NCI-H146 treated with DMSO at 0.1 percent for 48 hours (cell line): Measurements from ENCODE around the gene VTI1A.
A peak's percentile ranks its signal among the peaks of the same experiment; 100 is the strongest.

Source experiments
- DNase-seq: peaks from one replicate; lab custom pipeline; 2025; ENCODE audit not compliant: unreplicated experiment; lab: John Stamatoyannopoulos, UW

Gene VTI1A

DNA sequence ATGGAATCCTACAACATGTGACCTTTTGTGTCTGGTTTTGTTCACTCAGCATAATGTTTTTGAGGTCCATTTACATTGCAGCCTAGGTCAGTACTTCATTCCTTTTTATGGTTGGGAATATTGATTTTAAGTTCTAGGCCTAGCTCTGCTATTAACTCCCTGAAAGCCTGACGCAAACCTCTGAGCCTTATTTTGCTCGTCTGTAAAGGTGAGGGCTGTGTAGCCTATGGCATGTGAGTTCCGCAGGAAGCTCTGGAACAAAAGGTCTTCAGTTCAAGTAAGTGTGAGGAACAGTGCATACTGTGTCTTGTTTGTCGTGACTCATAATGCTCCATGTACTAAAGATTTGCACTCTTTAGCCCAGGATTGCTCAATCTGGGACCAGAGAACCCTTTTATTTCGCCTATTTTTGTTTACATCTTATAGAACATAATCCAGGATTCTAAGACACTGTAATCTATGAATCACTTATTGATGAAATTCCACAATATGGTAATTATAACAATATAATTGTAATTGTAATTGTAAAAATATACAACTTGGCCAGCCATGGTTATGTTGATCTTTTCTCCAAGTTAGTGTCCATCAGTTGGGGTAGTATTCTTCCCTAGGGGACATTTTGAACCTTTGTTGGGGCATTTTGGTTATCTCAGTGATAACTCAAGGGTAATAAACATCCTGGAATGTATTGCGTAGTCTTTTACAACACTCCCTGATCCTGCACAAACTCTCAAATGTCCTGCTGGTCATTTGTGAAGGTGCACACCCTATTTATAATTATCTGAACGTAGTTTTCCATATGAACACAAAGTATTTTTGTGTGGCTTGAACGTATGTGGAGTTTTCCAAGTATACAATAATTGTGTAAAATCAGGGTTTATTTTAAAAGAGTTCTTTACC lies 184.7 kb downstream of the VTI1A start:
- DNase-seq: no peak

DNA sequence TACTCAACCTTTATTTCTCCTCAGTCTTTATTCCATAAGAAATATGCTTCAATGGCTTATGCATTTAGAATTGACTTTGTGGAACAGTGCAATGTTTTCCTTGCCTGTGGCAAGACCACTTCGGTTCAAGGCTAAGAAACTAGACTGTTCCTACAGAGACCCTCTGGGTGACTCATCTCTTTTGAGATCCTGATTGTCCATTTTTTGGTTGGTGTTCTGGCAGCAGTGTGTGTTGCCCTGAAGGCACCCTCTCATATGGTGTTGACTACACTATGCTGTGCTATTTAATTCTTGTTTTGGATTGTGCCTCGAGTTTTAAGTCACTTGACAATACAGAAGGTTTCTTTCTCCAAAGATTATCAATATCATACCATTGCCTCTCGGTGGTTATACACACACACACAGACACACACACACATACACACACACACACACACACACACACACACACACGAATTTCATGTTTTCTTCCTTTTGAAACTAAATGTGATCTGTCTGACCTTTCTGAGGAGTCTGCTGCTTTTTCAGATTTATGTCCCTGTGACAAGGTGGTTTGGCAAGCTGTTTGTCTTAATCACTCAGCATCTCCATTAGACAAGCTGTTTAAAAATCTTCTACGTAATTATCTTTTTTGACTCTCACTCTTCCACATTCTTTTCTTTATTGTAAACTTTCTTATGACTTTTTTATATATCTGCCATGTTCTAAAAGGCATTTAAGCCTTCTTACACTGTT lies 187.2 kb downstream of the VTI1A start:
- no peak for DNase-seq

DNA sequence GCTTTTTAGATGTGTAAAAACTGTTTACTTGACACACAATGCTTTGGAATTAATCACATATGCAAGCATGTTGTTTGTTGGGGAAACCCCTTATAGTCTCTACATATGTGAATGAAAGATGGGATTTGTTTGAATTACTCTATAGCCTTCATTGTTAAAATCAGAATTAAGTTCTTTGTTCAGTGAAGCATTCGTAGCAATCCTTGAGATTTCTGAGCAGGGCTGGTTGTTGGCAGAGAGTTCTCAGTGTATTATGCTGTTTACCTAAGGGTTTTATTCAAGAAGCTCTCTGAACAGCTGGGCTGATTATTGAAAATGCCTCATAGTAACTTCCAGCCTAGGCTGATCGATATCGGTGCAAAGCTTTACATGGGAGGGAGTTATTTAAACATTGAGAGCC lies 190.9 kb downstream of the VTI1A start:
- DNase-seq: peak; percentile 49

DNA sequence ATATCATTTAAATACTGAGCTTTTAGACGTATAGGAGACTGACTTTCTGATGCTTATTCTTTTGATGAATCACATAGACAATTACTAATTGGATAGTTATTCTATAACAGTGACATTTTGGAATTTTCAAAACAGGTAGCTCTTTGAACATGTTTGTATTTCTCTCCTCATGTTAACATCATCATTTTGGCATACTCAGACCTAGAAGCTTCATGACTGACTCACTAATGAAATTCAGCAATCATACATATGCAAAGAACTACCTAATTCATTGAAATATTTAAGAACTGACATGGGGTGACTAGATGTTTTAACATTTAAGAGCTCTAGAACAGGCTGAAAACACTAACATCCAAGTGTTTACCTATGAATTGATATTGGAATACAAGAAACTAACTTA lies 192.3 kb downstream of the VTI1A start:
- no peak for DNase-seq

DNA sequence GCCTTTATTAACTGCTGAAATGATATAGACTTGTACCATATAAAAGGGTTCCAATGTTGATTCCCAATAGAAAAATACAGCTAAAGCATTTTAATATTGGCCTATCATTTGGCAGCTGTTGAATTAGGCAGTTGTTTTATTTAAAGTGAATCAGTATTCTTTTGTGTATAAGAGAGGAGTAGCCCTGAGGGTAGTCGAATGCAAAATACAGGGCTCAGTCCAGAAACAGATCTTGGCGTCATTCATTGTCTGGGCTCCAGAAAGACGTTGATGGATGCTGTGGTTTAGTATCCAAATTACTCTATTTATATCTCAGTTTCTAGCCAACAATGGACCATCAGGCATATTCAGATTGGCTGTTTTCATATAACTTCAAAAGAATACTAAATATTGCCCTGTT lies 193.6 kb downstream of the VTI1A start:
- no peak for DNase-seq

DNA sequence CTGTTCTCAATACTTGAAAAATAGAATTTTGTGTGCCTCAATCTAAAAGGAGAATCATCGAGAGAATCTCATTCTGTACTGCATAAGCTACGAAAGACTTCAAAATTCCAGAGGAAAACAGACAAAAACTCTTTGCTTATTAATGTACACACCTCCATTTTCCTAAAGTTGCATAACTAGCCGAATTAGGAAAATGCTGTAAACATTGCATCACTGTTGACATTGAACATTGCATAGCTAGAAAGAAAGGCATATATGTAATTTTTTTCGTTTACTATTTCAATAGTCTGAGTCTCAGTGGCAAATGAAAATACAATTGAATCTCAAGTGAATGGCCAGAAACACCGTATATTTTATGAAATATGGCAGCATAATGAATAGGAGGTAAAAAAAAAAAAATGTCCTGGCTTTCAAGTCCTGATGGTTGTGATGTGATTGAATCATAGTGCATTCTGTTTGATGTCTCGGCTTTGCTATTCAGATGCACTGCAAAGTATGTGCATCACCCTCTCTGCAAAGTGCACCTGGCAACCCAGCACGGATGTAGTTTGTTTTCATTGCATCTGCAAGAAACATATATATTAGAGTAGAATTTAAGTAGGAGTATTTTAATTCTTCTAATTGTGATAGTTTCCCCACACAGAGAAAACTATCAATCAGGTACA lies 196.7 kb downstream of the VTI1A start:
- DNase-seq: no peak

DNA sequence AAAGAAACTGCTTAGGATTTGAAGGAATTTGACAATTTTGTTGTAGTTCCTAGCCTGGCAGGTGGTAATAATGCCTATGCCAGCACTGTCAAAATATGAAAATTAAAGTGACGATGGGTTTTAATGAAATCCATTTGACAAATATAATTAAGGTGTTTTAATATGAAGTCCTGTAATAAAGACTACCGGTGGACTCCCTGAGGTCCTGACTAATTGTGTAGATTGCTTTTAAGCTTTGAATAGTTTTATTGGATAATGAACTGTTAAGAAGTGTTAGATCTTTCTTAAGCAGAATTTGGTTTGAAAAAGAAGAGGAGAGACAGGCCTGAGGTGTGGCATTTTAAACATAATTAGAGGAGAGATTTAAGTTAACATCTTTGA lies 197.2 kb downstream of the VTI1A start:
- DNase-seq: no peak

DNA sequence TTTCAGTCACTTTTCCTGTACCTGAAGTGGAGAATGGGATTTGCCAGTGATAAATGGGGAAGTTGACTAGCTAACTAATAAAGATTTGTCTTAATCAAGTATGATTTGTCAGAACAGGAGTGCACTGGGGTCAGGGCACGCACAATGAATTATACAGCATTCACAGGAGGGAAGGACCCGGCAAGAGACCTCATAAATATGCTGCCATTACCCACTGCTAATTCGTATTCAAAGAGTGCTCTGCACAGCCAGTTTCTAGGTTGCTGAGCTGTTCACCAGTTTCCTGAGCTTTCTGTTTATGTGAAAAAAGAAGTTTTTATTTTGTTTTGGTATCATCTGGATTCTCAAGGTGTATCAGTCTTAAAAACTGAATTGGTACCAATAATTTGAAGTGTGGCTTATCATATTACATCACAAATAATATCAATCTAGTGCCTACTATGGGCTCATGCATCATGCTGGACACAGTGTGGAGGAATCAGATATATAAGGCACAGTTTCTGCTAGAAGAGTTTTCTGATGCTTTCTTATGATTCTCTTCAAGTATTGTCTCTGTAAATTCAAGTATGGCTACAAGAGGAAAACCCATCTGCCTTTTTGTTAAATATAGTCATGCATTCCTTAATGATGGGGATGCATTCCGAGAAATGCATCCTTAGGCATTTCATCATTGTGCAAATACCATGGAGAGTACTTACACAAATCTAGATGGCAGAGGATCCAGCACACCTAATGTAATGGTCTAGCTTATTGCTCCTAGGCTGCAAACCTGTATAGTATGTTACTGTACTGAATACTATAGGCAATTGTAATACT lies 202.2 kb downstream of the VTI1A start:
- DNase-seq: no peak

DNA sequence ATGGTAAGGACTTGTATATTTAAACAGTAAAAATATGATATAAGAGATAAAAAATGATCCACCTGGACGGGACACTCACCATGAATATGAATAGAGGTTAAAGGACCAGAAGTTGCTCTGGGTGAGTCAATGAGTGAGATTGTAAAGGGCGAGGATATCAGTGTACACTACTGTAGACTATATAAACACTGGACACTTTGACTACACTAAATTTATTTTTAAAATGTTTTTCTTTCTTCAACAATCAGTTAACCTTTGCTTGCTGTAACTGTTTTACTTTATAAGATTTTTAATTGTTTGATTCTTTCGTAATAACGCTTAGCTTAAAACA lies 202.8 kb downstream of the VTI1A start:
- DNase-seq: no peak

DNA sequence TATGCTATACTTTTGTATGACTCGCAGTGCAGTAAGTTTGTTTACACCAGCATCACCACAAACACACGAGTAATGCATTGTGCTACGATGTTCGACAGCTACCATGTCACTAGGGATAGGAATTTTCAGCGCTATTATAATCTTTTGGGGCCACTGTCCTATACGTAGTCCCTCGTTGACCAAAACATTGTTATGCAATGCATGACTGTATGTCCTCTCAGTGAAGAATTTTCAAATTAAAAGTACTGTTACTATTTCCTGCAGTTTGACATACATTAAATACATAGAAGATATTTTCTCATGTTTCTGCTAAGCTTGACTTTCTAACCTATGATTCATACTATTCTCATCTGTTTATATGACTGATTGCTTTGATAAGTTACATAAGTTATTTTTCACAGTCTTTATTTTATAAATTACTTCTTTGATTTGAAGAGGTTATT lies 203.6 kb downstream of the VTI1A start:
- DNase-seq: no peak

DNA sequence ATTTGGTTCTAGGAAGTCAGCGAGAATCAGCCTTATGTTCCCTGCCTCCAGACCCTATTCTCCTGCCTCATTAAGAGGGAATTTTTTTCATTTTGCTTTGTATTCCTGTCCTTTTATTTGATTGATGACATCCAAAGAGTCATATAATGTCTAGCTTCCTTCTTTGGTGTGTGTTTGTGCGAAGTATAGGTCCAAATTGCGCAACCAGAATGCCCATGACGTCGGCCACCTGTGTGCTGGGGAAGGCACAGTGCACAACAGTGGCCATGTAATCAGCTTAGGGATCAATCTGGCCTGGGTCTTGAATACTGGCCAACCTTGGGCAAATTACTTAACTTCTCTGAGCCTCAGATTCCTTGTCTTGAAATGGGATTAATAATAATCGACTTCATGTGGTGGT lies 206.2 kb downstream of the VTI1A start:
- DNase-seq: no peak

DNA sequence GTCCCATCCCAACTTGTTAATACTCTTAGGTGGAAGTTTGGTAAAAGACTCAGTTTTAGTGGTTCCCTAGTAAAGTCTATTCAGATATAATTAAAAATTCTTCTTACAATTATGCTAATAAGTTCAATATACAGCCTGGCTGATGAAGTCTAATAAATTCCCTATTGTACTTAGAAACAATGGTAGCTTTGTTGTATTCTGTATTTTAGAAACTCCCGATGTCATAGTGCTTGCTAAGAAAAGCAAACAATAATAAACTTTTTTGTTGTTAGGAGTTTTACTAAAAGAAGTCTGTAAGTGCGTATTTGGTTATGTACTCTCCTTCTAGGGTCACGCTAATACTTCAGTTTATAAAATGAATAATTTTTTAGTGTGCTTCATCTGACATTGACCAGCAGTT lies 206.8 kb downstream of the VTI1A start:
- DNase-seq: no peak

DNA sequence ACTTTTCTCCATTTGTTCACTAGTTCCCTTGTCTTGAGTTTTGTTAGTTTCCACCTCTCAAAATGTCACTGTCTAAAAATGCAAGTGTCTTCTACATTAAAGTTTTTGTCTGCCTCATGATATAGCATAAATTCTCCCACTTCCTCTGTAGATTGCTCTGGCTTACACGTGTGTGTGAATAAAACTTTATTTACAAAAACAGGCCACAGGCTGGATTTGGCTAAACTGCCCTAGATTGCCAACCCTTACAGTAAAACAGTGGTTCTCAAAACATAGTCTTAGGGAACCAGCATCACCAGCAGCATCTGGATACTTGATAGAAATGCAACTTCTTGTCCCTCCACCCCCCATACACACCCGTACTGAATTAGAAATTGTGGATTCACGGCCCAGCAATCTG lies 207.8 kb downstream of the VTI1A start:
- DNase-seq: no peak

DNA sequence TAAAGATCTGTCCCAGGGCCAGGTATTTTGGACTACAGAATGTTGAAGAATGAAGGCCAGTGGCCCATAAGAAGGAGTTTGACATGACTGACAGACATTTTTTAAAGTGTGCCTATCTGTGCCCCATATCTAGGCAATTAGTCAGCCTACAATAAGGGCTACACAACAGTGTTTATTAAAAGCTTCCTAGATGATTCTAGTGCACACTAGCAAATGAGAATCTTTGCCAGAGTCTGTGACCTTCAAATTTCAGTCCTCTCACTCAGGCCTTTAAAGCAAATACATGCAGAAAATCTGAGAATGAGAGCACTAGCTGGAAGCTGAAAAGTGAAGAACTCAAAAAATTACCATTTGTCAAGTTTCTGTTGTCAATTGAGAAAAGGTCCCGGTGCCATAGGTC lies 208.7 kb downstream of the VTI1A start:
- no peak for DNase-seq

DNA sequence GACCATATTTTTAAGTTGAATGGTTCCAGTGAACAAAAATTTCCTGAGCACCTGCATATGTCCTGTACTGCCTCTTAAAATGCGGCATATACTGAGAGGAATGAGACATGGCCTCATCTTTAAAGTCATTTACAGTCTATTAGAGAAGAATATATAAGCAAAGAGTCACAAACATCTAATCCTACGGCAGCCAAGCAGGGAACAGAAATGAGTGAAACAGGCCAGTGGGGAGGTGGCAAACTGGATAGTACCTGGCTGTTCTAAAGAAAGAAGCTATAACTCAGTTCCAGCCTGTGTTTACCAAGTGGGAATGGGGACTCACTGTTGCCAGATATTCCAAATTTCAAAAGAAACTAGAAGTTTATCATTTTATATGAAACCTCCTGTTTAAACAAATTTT lies 211.4 kb downstream of the VTI1A start:
- no peak for DNase-seq

DNA sequence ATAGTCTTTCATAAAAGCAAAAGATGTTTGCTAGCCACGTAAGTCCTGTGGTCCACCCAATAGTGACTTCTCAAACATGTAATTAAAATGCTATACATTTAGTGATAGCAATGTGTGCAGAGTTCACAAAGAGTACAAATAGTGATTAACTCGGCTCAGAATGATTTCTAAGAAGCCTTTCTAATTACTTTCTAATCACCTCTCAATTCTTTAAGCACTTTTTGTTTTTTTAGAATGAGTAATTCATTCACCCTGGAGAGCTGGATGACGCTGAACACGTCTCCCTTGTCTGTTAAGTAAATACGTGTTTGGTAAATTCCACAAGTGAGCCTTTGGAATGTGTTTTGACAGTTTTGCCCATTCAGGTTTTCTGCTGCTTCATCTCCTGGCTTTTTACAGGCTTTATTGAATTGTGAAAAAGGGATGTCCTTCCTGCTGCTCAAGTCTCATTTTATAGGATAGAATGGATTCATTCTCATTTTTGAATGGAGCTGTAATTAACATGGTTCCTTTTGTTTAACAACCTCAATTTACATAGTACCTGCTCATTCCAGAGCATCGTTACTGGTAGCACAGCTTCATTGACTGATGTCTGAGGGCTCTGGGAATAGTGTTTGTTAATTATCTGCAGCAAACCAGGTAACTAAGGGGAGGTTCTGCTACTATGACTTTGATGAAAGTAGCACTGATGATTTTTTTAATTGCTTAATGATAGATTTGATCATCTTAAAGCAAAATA lies 212.1 kb downstream of the VTI1A start:
- peak; percentile 52 for DNase-seq

DNA sequence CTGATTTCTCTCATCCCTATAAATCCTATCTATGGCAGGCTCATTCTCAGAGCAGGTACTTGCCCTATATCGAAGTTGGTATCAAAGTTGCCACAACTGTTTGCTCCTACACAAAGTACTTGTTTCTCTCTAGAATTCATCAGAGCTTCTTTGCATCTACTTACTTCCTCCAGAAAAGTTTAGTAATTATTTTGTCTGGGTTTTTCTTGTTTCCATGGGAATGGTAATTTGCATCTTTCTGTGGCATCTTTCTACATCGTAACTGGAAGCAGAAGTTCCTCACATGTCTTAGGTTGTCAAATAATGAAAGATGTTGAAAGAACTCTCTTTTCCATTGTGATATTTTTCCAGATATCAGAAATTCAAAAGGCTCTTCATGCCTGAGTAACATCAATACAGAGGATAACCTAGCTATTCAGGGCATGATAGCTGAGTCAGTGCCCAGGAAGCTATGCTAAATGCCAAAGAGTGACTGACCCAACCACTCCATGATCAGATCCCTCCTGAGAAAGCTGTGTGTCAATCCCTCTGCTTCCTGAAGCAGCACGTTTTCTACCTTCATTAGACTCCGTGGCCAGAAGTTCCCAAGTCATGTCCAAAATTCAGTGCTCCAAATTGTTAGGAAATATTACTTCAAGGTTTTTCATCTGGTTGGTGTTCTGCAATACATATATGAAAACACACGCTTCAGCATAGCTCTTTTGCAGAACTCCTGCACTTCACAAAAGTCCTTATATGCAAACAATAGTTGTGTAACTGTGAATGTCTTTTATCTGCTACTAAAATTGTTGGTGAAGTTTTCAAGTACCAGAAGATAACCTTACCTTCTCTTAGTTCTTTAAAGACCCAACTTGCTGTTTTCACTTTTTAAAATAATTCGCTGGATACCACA lies 216.5 kb downstream of the VTI1A start:
- DNase-seq: no peak

DNA sequence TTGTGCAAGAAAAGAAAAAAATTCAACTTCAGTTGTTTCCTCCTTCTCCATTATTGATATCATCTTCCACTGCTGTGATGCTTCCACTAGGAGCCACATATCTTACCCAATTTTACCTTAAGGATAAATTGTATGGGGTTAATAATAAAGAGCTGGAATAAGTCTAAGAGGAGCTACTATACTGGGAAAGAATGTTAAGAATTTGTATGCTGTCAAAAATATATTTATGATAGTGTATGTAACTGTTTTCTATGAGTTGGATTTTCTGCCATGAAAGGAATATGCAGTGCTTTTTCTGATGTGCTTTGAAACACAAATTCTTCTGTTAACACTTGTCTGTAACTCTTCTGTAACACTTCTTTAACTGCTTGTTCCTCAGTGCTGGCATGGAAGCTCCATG lies 219.1 kb downstream of the VTI1A start:
- no peak for DNase-seq

DNA sequence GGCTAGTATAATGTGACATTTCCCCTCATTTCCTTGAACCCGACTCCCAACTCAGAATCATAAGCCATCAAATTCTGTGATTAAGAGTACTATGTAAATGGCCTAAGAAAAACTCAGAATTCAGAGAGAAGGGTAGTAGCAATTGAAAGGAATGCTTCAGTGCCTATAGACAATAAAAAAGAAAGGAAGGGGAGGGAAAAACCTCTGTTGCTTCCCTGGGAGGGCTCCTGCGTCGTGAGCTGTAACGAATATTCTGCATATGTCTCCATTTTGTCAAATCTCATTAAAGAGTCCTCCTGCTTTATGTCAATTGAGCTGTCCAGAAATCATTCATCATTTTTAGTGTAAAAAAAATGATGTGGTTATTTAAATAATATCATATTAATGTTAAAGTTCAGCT lies 223.0 kb downstream of the VTI1A start:
- no peak for DNase-seq

DNA sequence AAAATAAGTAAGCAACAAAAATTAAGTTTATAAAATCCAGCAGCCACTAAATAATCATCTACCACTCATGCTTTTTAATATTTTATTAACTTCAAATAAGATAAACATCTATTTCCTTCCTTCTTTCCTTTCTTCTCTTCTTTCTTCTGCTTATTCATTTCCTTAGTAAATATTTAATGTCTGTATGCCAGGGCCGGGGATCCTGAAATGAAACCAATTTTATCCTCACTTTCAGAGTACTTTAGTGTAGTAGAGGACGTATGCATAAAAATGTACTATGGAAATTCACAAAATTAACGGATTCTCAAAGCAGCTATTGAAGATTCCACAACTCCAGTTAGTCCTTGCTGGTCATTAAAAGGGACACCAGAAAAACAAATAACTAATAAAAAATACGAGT lies 224.7 kb downstream of the VTI1A start:
- no peak for DNase-seq
